Measurements from ENCODE around the gene LAPTM5. TPM values are rescaled to one million over a fixed set of nuclear protein-coding genes. Genes with fewer than 3 reads are reported as not detected.

The LAPTM5 gene, protein sequence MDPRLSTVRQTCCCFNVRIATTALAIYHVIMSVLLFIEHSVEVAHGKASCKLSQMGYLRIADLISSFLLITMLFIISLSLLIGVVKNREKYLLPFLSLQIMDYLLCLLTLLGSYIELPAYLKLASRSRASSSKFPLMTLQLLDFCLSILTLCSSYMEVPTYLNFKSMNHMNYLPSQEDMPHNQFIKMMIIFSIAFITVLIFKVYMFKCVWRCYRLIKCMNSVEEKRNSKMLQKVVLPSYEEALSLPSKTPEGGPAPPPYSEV
- total RNA-seq (73.0 and 95.2 TPM in 2 replicates), polyA plus RNA-seq (83.4 and 98.9 TPM in 2 replicates), polyA minus RNA-seq (112 and 124 TPM in 2 replicates), Bru-seq, nascent RNA (percentile 61 among the genes with signal in this experiment), BruChase-seq, experiment 1, labeled RNA remaining after a 6-hour chase (percentile 82 among the genes with signal in this experiment), BruChase-seq, experiment 2, labeled RNA remaining after a 2-hour chase (percentile 64 among the genes with signal in this experiment)
- 72.2 and 80.1 TPM in 2 replicates for polyA plus RNA-seq (2011; cell fraction: cytosol; rRNA removed)
- 31.8 and 35.0 TPM in 2 replicates for polyA plus RNA-seq (2011; cell fraction: nucleus; rRNA removed)
- polyA plus RNA-seq (2012): 72.6 and 111 TPM in 2 replicates
- not detected for polyA minus RNA-seq (2011; cell fraction: cytosol; rRNA and poly(A)+ RNA removed)
- polyA minus RNA-seq (2011; cell fraction: nucleus; rRNA and poly(A)+ RNA removed): 12.2 and 16.6 TPM in 2 replicates
- long read RNA-seq, transcript LAPTM5-201 (8 exons, 2,223 nt): major isoform, 195 of 249 reads
- long read RNA-seq, partial matches to known transcripts: 13 of 249 reads
- long read RNA-seq, other reads (novel, unspliced or antisense): 41 of 249 reads

DNA sequence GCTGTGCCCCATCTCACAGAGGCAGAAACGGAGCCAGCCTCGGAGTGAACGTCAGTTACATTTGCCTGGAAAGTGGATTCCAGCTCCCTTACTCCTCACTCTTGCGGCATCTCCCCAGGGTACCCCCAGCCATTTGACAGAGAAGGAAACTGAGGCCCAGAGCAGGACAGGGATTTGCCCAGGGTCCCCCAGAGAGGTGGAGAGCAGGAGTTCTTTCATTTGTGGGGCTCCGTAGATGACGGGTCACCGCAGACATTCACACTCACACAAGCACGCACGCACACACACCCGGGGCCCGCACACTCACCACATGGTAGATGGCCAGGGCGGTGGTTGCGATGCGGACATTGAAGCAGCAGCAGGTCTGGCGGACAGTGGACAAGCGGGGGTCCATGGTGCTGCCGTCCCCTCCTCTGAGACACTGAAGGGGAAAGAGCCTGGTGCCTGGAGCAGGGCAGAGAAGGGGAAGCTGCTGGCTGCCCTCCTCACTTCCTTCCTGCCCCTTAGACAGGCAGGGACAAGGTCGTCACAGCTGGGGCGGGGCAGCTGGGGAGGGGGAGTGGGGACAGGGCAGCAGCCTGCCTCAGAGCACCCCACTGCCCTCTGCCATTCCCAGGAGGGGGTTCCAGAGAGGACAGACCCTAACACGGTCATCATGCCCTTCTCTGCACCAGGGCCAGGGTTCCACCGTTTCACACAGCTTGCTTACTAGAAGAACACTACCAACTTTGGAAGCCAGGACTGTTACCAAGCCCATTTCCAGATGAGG lies at the start of gene LAPTM5:
LAPTM5 (minus strand) TSS at position 423 of the 769 bp plus-strand sequence; CDS start at position 394, 29 bp downstream.
- H3K27me3 ChIP-seq (ENCODE audit: control insufficient read depth in 2 of 2, insufficient read depth in 2 of 2, low read length in 2 of 2): no peaks in the 10 kb centered on the region
- peak within 1 kb of the TSS; percentile 95 for H3K27ac ChIP-seq (ENCODE audit: insufficient read depth, low read depth, low read length)
- CTCF ChIA-PET: interaction anchor here (0.7 to 3.8 kb wide), 11 partner anchors 12 to 153 kb away, joined by 3 to 38 read pairs (median 4); no protein-coding TSS in a partner anchor
- peaks cover 26% of the 10 kb centered on the region for H3K79me2 ChIP-seq (ENCODE audit: control insufficient read depth, insufficient read depth, low read length)
- H2AFZ ChIP-seq (ENCODE audit: low read depth, low read length): peak within 1 kb of the TSS; percentile 73
- TF ChIP-seq, protein P1, sequence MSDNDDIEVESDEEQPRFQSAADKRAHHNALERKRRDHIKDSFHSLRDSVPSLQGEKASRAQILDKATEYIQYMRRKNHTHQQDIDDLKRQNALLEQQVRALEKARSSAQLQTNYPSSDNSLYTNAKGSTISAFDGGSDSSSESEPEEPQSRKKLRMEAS (IDR thresholded peaks at IDR 0.05; ENCODE audit: insufficient read depth, insufficient read length): peak; percentile 5
- TF ChIP-seq POLR2A (IDR thresholded peaks at IDR 0.05; ENCODE audit: low read depth, low read length) (peak; percentile 61), MYC (IDR thresholded peaks at IDR 0.05; ENCODE audit: low read depth, low read length) (no peak)
- peak within 1 kb of the TSS; percentile 76 for H3K9ac ChIP-seq (replicated peaks; ENCODE audit: extremely low read depth, insufficient read depth, low read length)
- intact Hi-C loops (cut with micrococcal nuclease): no loop called here
- H3K36me3 ChIP-seq (ENCODE audit: control insufficient read depth in 2 of 2, extremely low read depth in 1 of 2, insufficient read depth in 2 of 2, low read length in 2 of 2): no peaks in the 10 kb centered on the region
- DNase-seq (ENCODE audit: low read depth, low spot score) (peak; percentile 48), FAIRE-seq (peak; percentile 80)
- H3K9me1 ChIP-seq (replicated peaks; ENCODE audit: control insufficient read depth, extremely low read depth, insufficient read depth, low read length): no peaks in the 10 kb centered on the region
- no peaks in the 10 kb centered on the region for H4K20me1 ChIP-seq (replicated peaks; ENCODE audit: control insufficient read depth, extremely low read depth, insufficient read depth, low read length)
- H3K4me3 ChIP-seq (replicated peaks in 1 of 3; ENCODE audit: insufficient read depth in 1 of 3, low read depth in 1 of 3, low read length in 3 of 3): peak within 1 kb of the TSS; percentile 27 to 77 (median 51)
- H3K4me2 ChIP-seq (ENCODE audit: insufficient read depth, low read length): peak within 1 kb of the TSS; percentile 93
- POLR2A ChIA-PET: interaction anchor here (1.1 kb wide), 1 partner anchor 39 kb away, joined by 3 read pairs; no protein-coding TSS in a partner anchor
- dilution Hi-C loops (cut with MboI; ENCODE audit: extremely low pct_ligation_motif_present, low sequenced_read_pairs): no loop called here
- no peaks in the 10 kb centered on the region for H3K9me3 ChIP-seq (replicated peaks; ENCODE audit: control insufficient read depth, insufficient read depth, low read length)
- TSS peak; percentile 66 for BruUV-seq (replicated peaks)
- H3K4me1 ChIP-seq (ENCODE audit: control insufficient read depth, extremely low read depth, insufficient read depth, low read length): peaks cover 27% of the 10 kb centered on the region
